Measurements from ENCODE around the gene CXCR6. TPM values are rescaled to one million over a fixed set of nuclear protein-coding genes. Genes with fewer than 3 reads are reported as not detected.

Gene CXCR6
- total RNA-seq, 1 experiment from 2014 or later: not detected

- no TSS peak for BruUV-seq (replicated peaks)
- Mint-ChIP-seq H3K9me3 (ENCODE audit: unreplicated experiment) (no peaks in the 10 kb centered on the region), H3K27ac (ENCODE audit: low read depth, unreplicated experiment) (no peak overlapping the region), H3K27me3 (ENCODE audit: insufficient read depth, unreplicated experiment) (no peaks in the 10 kb centered on the region), H3K4me1 (ENCODE audit: insufficient read depth, unreplicated experiment) (no peaks in the 10 kb centered on the region), H3K36me3 (ENCODE audit: insufficient read depth, unreplicated experiment) (peaks cover 63% of the 10 kb centered on the region), H3K4me3 (ENCODE audit: unreplicated experiment) (no peak overlapping the region)
- ChIA-PET POLR2A (interaction anchor here (1.1 to 1.2 kb wide), 2 partner anchors 11 to 15 kb away, joined by 3 to 4 read pairs; no protein-coding TSS in a partner anchor), CTCF (interaction anchor here (1.0 to 2.7 kb wide), 7 partner anchors 8 to 420 kb away, joined by 3 to 11 read pairs (median 4); no protein-coding TSS in a partner anchor)
- TF ChIP-seq, protein P1, sequence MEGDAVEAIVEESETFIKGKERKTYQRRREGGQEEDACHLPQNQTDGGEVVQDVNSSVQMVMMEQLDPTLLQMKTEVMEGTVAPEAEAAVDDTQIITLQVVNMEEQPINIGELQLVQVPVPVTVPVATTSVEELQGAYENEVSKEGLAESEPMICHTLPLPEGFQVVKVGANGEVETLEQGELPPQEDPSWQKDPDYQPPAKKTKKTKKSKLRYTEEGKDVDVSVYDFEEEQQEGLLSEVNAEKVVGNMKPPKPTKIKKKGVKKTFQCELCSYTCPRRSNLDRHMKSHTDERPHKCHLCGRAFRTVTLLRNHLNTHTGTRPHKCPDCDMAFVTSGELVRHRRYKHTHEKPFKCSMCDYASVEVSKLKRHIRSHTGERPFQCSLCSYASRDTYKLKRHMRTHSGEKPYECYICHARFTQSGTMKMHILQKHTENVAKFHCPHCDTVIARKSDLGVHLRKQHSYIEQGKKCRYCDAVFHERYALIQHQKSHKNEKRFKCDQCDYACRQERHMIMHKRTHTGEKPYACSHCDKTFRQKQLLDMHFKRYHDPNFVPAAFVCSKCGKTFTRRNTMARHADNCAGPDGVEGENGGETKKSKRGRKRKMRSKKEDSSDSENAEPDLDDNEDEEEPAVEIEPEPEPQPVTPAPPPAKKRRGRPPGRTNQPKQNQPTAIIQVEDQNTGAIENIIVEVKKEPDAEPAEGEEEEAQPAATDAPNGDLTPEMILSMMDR (IDR thresholded peaks at IDR 0.05; ENCODE audit: unreplicated experiment): no peak
- intact Hi-C loops (cut with micrococcal nuclease): no loop called here
- DNase-seq (ENCODE audit: unreplicated experiment): no peak
Observed at GRCh38 chr3:45958321-45958791, 15.1 kb downstream of the CXCR6 start.

- no peaks in the 10 kb centered on the region for H3K9me3 Mint-ChIP-seq (ENCODE audit: unreplicated experiment)
- no peaks in the 10 kb centered on the region for H3K4me1 Mint-ChIP-seq (ENCODE audit: insufficient read depth, unreplicated experiment)
- no TSS peak for BruUV-seq (replicated peaks)
- intact Hi-C loops (cut with micrococcal nuclease): no loop called here
- H3K36me3 Mint-ChIP-seq (ENCODE audit: insufficient read depth, unreplicated experiment): peaks cover 54% of the 10 kb centered on the region
- TF ChIP-seq, protein P1 (IDR thresholded peaks at IDR 0.05; ENCODE audit: unreplicated experiment): no peak
- H3K4me3 Mint-ChIP-seq (ENCODE audit: unreplicated experiment): no peak overlapping the region
- POLR2A ChIA-PET: interaction anchor here (1.2 kb wide), 1 partner anchor 10 kb away, joined by 3 read pairs; no protein-coding TSS in a partner anchor
- CTCF ChIA-PET: interaction anchor here (0.6 to 2.7 kb wide), 5 partner anchors 19 to 120 kb away, joined by 3 to 11 read pairs (median 4); no protein-coding TSS in a partner anchor
- H3K27ac Mint-ChIP-seq (ENCODE audit: low read depth, unreplicated experiment): no peak overlapping the region
- no peak for DNase-seq (ENCODE audit: unreplicated experiment)
- H3K27me3 Mint-ChIP-seq (ENCODE audit: insufficient read depth, unreplicated experiment): no peaks in the 10 kb centered on the region
Observed at GRCh38 chr3:45959201-45959600, 15.9 kb downstream of the CXCR6 start.

DNA sequence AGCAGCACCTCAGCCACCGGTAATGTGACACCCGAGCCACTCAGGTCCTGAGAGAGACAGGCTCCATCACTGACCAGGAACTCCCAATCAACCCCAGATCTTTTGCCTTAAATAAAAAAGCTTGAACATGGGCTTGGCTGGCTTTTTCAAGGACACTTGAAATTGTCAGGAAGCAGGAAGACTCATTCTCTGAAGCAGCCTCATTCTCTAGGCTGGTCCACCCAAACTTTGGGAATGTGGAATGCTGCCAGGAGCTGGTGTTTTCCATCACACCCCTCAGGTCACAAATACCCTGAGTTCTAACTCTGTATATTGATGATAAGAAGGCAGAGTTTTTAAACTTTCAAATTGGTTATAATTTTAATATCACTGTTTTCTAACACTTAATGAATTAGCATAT, 17.0 kb downstream of the CXCR6 start:
- Mint-ChIP-seq H3K27ac (ENCODE audit: low read depth, unreplicated experiment) (no peak overlapping the region), H3K9me3 (ENCODE audit: unreplicated experiment) (no peaks in the 10 kb centered on the region), H3K27me3 (ENCODE audit: insufficient read depth, unreplicated experiment) (no peaks in the 10 kb centered on the region), H3K4me3 (ENCODE audit: unreplicated experiment) (no peak overlapping the region), H3K4me1 (ENCODE audit: insufficient read depth, unreplicated experiment) (no peaks in the 10 kb centered on the region), H3K36me3 (ENCODE audit: insufficient read depth, unreplicated experiment) (peaks cover 43% of the 10 kb centered on the region)
- no peak for DNase-seq (ENCODE audit: unreplicated experiment)
- intact Hi-C loops (cut with micrococcal nuclease): no loop called here
- BruUV-seq (replicated peaks): no TSS peak
- ChIA-PET POLR2A (no interaction called here), CTCF (interaction anchor here (0.7 to 1.2 kb wide), 2 partner anchors 21 to 119 kb away, joined by 3 to 4 read pairs; no protein-coding TSS in a partner anchor)
- TF ChIP-seq, protein P1 (IDR thresholded peaks at IDR 0.05; ENCODE audit: unreplicated experiment): no peak

DNA sequence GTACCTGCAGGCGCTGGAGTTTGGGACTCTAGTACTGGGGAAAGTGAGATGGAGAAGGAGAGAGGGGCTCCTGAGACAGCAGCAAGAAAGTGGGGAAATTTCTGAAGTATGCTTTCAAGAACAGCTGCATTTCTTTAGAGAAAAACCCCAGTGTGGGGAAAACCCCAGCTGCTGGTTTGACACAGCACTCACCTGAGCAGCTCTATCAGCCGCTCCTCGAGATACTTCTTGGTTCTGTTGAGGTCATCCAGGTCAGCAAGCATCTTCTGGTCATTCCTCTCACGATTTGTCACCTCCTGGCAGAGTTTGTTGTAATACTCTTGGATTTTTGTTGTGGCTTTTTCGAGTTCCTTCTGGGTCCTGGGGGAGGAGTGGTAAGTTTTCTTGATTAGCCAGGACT, 18.8 kb downstream of the CXCR6 start:
- Mint-ChIP-seq H3K36me3 (ENCODE audit: insufficient read depth, unreplicated experiment) (peaks cover 51% of the 10 kb centered on the region), H3K27me3 (ENCODE audit: insufficient read depth, unreplicated experiment) (no peaks in the 10 kb centered on the region), H3K27ac (ENCODE audit: low read depth, unreplicated experiment) (no peak overlapping the region), H3K4me3 (ENCODE audit: unreplicated experiment) (no peak overlapping the region), H3K9me3 (ENCODE audit: unreplicated experiment) (no peaks in the 10 kb centered on the region), H3K4me1 (ENCODE audit: insufficient read depth, unreplicated experiment) (no peaks in the 10 kb centered on the region)
- no peak for DNase-seq (ENCODE audit: unreplicated experiment)
- POLR2A ChIA-PET: interaction anchor here (1.8 kb wide), 1 partner anchor 11 kb away, joined by 4 read pairs; no protein-coding TSS in a partner anchor
- TF ChIP-seq, protein P1 (IDR thresholded peaks at IDR 0.05; ENCODE audit: unreplicated experiment): no peak
- intact Hi-C loops (cut with micrococcal nuclease): no loop called here
- CTCF ChIA-PET: interaction anchor here (0.6 to 1.8 kb wide), 6 partner anchors 11 to 491 kb away, joined by 3 to 6 read pairs (median 3); no protein-coding TSS in a partner anchor
- no TSS peak for BruUV-seq (replicated peaks)

Data from MCF 10A (cell line).